ACC112 (cell line): ENCODE data around the gene ST8SIA6.

ENCODE experiments used
- H2AFZ ChIP-seq: fragments of 200-600 bp; sonication (generic); one replicate; pipeline ENCODE4 v1.6.0; 2017; ENCODE audit warnings: antibody characterized with exemption, low read length; ENCODE audit not compliant: unreplicated experiment
- H3K27ac ChIP-seq: fragments of 200-600 bp; sonication (generic); 2 replicates; pipeline ENCODE4 v1.5.1; 2014; ENCODE audit warnings: low read depth, mild to moderate bottlenecking, antibody characterized with exemption, low read length, moderate library complexity
- H3K27me3 ChIP-seq: fragments of 200-600 bp; sonication (generic); 2 replicates; pipeline ENCODE4 v1.6.1; 2014; ENCODE audit warnings: mild to moderate bottlenecking, antibody characterized with exemption, low read length, moderate library complexity, mixed read lengths; ENCODE audit not compliant: insufficient read depth
- H3K36me3 ChIP-seq: fragments of 200-600 bp; sonication (generic); 2 replicates; pipeline ENCODE4 v1.6.1; 2016; ENCODE audit warnings: mild to moderate bottlenecking, antibody characterized with exemption, low read length, moderate library complexity, mixed read lengths; ENCODE audit not compliant: insufficient read depth
- H3K4me1 ChIP-seq: fragments of 200-600 bp; sonication (generic); one replicate; pipeline ENCODE4 v1.6.1; 2016; ENCODE audit warnings: low read length, mixed read lengths; ENCODE audit not compliant: insufficient read depth, unreplicated experiment, control insufficient read depth
- H3K4me3 ChIP-seq: fragments of 200-600 bp; sonication (generic); 2 replicates; pipeline ENCODE4 v1.5.1; 2014; ENCODE audit warnings: mild to moderate bottlenecking, low read depth, low read length
- H3K79me2 ChIP-seq: fragments of 200-600 bp; sonication (generic); one replicate; pipeline ENCODE4 v1.6.0; 2016; ENCODE audit warnings: low read length; ENCODE audit not compliant: control insufficient read depth, unreplicated experiment, insufficient read depth

Gene ST8SIA6

GRCh38 chr10:17456032-17456548 is 1.7 kb upstream of the ST8SIA6 start:
- Histone ChIP-seq H3K27ac (no peak overlapping the region), H3K79me2 (no peaks in the 10 kb centered on the region), H2AFZ (no peak overlapping the region), H3K4me1 (no peaks in the 10 kb centered on the region), H3K27me3 (peaks cover 32% of the 10 kb centered on the region), H3K36me3 (0 out of 2 replicates have a peak, but pooled peaks cover 3% of the 10 kb centered on the region), H3K4me3 (no peak overlapping the region)

GRCh38 chr10:17455015-17455520 is 673 bp upstream of the ST8SIA6 start:
- no peaks in the 10 kb centered on the region for H3K79me2 ChIP-seq
- H3K36me3 ChIP-seq: 0 out of 2 replicates have a peak, but pooled peaks cover 3% of the 10 kb centered on the region
- no peak overlapping the region for H3K27ac ChIP-seq
- no peak overlapping the region; the same call in 1 of the 2 replicates for H3K4me3 ChIP-seq
- no peak overlapping the region for H2AFZ ChIP-seq
- H3K4me1 ChIP-seq: no peaks in the 10 kb centered on the region
- H3K27me3 ChIP-seq: peaks cover 32% of the 10 kb centered on the region

- Histone ChIP-seq H3K36me3 (0 out of 2 replicates have a peak, but pooled peaks cover 3% of the 10 kb centered on the region), H3K4me1 (no peaks in the 10 kb centered on the region), H3K27ac (no peak overlapping the region), H3K4me3 (peak overlapping the region; percentile 75), H3K27me3 (peaks cover 32% of the 10 kb centered on the region), H3K79me2 (no peaks in the 10 kb centered on the region), H2AFZ (peak overlapping the region; percentile 49)
These were observed 863 bp downstream of the ST8SIA6 start for GRCh38 chr10:17453373-17454091.

GRCh38 chr10:17453035-17453372 is 1.4 kb downstream of the ST8SIA6 start:
- Histone ChIP-seq H3K4me3 (peak overlapping the region; percentile 75; the same call in 1 of the 2 replicates), H3K27me3 (peaks cover 32% of the 10 kb centered on the region), H3K36me3 (0 out of 2 replicates have a peak, but pooled peaks cover 3% of the 10 kb centered on the region)

GRCh38 chr10:17452060-17452841 is 2.1 kb downstream of the ST8SIA6 start:
- peaks cover 32% of the 10 kb centered on the region for H3K27me3 ChIP-seq
- no peak overlapping the region for H2AFZ ChIP-seq
- 0 out of 2 replicates have a peak, but pooled peaks cover 3% of the 10 kb centered on the region for H3K36me3 ChIP-seq
- H3K79me2 ChIP-seq: no peaks in the 10 kb centered on the region
- H3K4me1 ChIP-seq: no peaks in the 10 kb centered on the region
- no peak overlapping the region for H3K27ac ChIP-seq
- no peak overlapping the region for H3K4me3 ChIP-seq

More at GRCh38 chr10:17453035-17453372, 1.4 kb downstream of the ST8SIA6 start:
- no peak overlapping the region for H3K27ac ChIP-seq
- H2AFZ ChIP-seq: no peak overlapping the region
- no peaks in the 10 kb centered on the region for H3K79me2 ChIP-seq
- H3K4me1 ChIP-seq: no peaks in the 10 kb centered on the region

GRCh38 chr10:17450024-17450423 is 4.4 kb downstream of the ST8SIA6 start:
- H3K4me3 ChIP-seq: no peak overlapping the region
- no peak overlapping the region for H2AFZ ChIP-seq
- H3K4me1 ChIP-seq: no peaks in the 10 kb centered on the region
- H3K79me2 ChIP-seq: no peaks in the 10 kb centered on the region
- no peak overlapping the region for H3K27ac ChIP-seq
- H3K36me3 ChIP-seq: no peaks in the 10 kb centered on the region
- peaks cover 28% of the 10 kb centered on the region for H3K27me3 ChIP-seq

GRCh38 chr10:17445400-17445998 is 8.9 kb downstream of the ST8SIA6 start:
- H3K36me3 ChIP-seq: no peaks in the 10 kb centered on the region
- H3K4me3 ChIP-seq: no peak overlapping the region
- H3K27me3 ChIP-seq: peaks cover 19% of the 10 kb centered on the region; the same call in 1 of the 2 replicates
- H2AFZ ChIP-seq: no peak overlapping the region
- no peak overlapping the region for H3K27ac ChIP-seq
- peaks cover 4% of the 10 kb centered on the region for H3K4me1 ChIP-seq
- no peaks in the 10 kb centered on the region for H3K79me2 ChIP-seq

- H2AFZ ChIP-seq: no peak overlapping the region
- no peaks in the 10 kb centered on the region for H3K79me2 ChIP-seq
- no peak overlapping the region for H3K27ac ChIP-seq
- H3K36me3 ChIP-seq: no peaks in the 10 kb centered on the region
- H3K27me3 ChIP-seq: peaks cover 19% of the 10 kb centered on the region; the same call in 1 of the 2 replicates
- no peak overlapping the region for H3K4me3 ChIP-seq
- H3K4me1 ChIP-seq: peaks cover 4% of the 10 kb centered on the region
These were observed 10.0 kb downstream of the ST8SIA6 start for GRCh38 chr10:17444388-17444714.

- no peaks in the 10 kb centered on the region for H3K79me2 ChIP-seq
- H2AFZ ChIP-seq: no peak overlapping the region
- peaks cover 19% of the 10 kb centered on the region; the same call in 1 of the 2 replicates for H3K27me3 ChIP-seq
- no peaks in the 10 kb centered on the region for H3K36me3 ChIP-seq
- H3K4me1 ChIP-seq: peaks cover 4% of the 10 kb centered on the region
- H3K27ac ChIP-seq: no peak overlapping the region
- H3K4me3 ChIP-seq: no peak overlapping the region
These were observed 10.5 kb downstream of the ST8SIA6 start for GRCh38 chr10:17443707-17444387.

GRCh38 chr10:17438583-17438982 is 15.8 kb downstream of the ST8SIA6 start:
- H3K4me3 ChIP-seq: no peak overlapping the region
- no peaks in the 10 kb centered on the region for H3K4me1 ChIP-seq
- no peaks in the 10 kb centered on the region for H3K79me2 ChIP-seq
- H3K36me3 ChIP-seq: no peaks in the 10 kb centered on the region
- no peak overlapping the region for H3K27ac ChIP-seq
- no peak overlapping the region for H2AFZ ChIP-seq
- H3K27me3 ChIP-seq: peaks cover 10% of the 10 kb centered on the region; the same call in 1 of the 2 replicates
